Panc1 (cell line): Measurements from ENCODE around the gene CYCS. TPM values are rescaled to one million over a fixed set of nuclear protein-coding genes. Genes with fewer than 3 reads are reported as not detected.

Source experiments
- ATAC-seq: fragments of 200-7000 bp; cut with Tn5 transposase; 2 replicates; pipeline ENCODE4 v1.9.1; 2020; ENCODE audit warnings: mild to moderate bottlenecking, moderate library complexity
- BruUV-seq: library from RNA; stranded (reverse); fragments of 400-500 nt; replicated peaks from 2 replicates; lab custom pipeline; 2021; lab: Mats Ljungman, UMichigan
- CTCF ChIA-PET: fragments of 300-600 bp; sonication (Branson Sonifier 250); formaldehyde crosslinking; loops from one replicate; lab custom pipeline; 2022; ENCODE audit warnings: antibody characterized with exemption; lab: Charles Lee
- POLR2A ChIA-PET: fragments of 300-600 bp; sonication (Branson Sonifier 250); formaldehyde crosslinking; loops from one replicate; lab custom pipeline; 2022; ENCODE audit warnings: antibody characterized with exemption; lab: Charles Lee
- DNase-seq: peaks from one replicate; pipeline ENCODE4 v3.0.0-alpha.2; 2010; ENCODE audit warnings: low read depth, low spot score
- H3K27ac ChIP-seq: 2 replicates; pipeline ENCODE4 v1.5.1; 2011; ENCODE audit warnings: mild to moderate bottlenecking, low read length, inconsistent platforms
- H3K27me3 ChIP-seq: fragments of 200-500 bp; sonication (Bioruptor generic); 2 replicates; pipeline ENCODE4 v1.6.0; 2014; ENCODE audit warnings: low read length, inconsistent platforms; ENCODE audit not compliant: control insufficient read depth, insufficient read depth
- H3K36me3 ChIP-seq: fragments of 200-500 bp; sonication (Bioruptor generic); 2 replicates; pipeline ENCODE4 v1.5.1; 2014; ENCODE audit warnings: inconsistent platforms, mild to moderate bottlenecking, low read length, moderate library complexity; ENCODE audit not compliant: control insufficient read depth, insufficient read depth
- H3K4me1 ChIP-seq: 2 replicates; pipeline ENCODE4 v1.5.1; 2011; ENCODE audit warnings: inconsistent platforms, mild to moderate bottlenecking, low read length, moderate library complexity; ENCODE audit not compliant: control insufficient read depth, insufficient read depth
- H3K4me3 ChIP-seq, 2 experiments: 2 replicates each; pipeline ENCODE4 v1.5.1; 2011 to 2012; ENCODE audit warnings: low read depth in 2 of 2, low read length in 2 of 2, mild to moderate bottlenecking in 2 of 2, inconsistent platforms in 1 of 2, moderate library complexity in 1 of 2
- H3K9me3 ChIP-seq: fragments of 200-500 bp; sonication (Bioruptor generic); 2 replicates; pipeline ENCODE4 v1.5.1; 2014; ENCODE audit warnings: low read depth, mild to moderate bottlenecking, inconsistent platforms, low read length, moderate library complexity; ENCODE audit not compliant: control insufficient read depth, insufficient read depth
- CTCF ChIP-seq: fragments of 450-650 bp; IDR thresholded peaks from 2 replicates; pipeline ENCODE4 v1.5.1; 2017; ENCODE audit warnings: mild to moderate bottlenecking
- REST ChIP-seq, 2 experiments: IDR thresholded peaks; 2 replicates each; pipeline ENCODE4 v1.6.1; 2011 to 2012; ENCODE audit warnings: low read depth in 2 of 2, control low read depth in 1 of 2, low read length in 1 of 2, mild to moderate bottlenecking in 1 of 2, moderate library complexity in 1 of 2; ENCODE audit not compliant: insufficient read depth in 1 of 2
- TCF7L2 ChIP-seq: IDR thresholded peaks from 2 replicates; pipeline ENCODE4 v1.6.1; 2011; ENCODE audit warnings: mild to moderate bottlenecking, low read depth, low read length, inconsistent platforms
- in situ Hi-C: cut with HindIII; loops from 2 replicates; pipeline ENCODE4 v1.10.0; 2016; ENCODE audit warnings: low sequenced_read_pairs, low pct_unique_long_range_greater_than_20kb
- intact Hi-C: fragments of 100-400 bp; cut with micrococcal nuclease; formaldehyde crosslinking; loops from one replicate; pipeline ENCODE4 v1.10.0; 2022; ENCODE audit not compliant: unreplicated experiment
- total RNA-seq: library from RNA; stranded (reverse); gene quantifications from one replicate; pipeline ENCODE4 v1.2.1, GENCODE V29; 2021; ENCODE audit not compliant: unreplicated experiment

CYCS gene
- total RNA-seq, 1 experiment from 2014 or later = 245 TPM

GRCh38 chr7:25098096-25099046, 26.7 kb downstream of the CYCS start:
- ChIA-PET POLR2A (interaction anchor here (0.7 to 1.3 kb wide), 2 partner anchors 27 to 90 kb away, joined by 6 to 8 read pairs; no protein-coding TSS in a partner anchor), CTCF (interaction anchor here (0.5 to 1.7 kb wide), 4 partner anchors 14 to 286 kb away, joined by 3 to 12 read pairs (median 4); a partner anchor contains a TSS)

More at GRCh38 chr7:25098096-25099046, 26.7 kb downstream of the CYCS start:
- Histone ChIP-seq H3K4me3 (no peak overlapping the region), H3K9me3 (no peaks in the 10 kb centered on the region), H3K27me3 (no peaks in the 10 kb centered on the region), H3K4me1 (no peaks in the 10 kb centered on the region), H3K36me3 (no peaks in the 10 kb centered on the region), H3K27ac (no peak overlapping the region)
- ATAC-seq (peak; percentile 88), DNase-seq (no peak)
- TF ChIP-seq REST (IDR thresholded peaks at IDR 0.05; ENCODE audit: insufficient read depth in 1 of 2, low read depth in 2 of 2, low read length in 1 of 2) = no peak
- peak; percentile 98 for TF ChIP-seq CTCF
- no peak for TF ChIP-seq TCF7L2
- intact Hi-C loops = loop anchor here (1.0 to 10.0 kb wide), 2 partner anchors 286 to 384 kb away; no protein-coding TSS in a partner anchor
- in situ Hi-C loops = no loop called here
- no TSS peak for BruUV-seq
